Stimulated activated CD8-positive, alpha-beta memory T cell treated with anti-CD3 and anti-CD28 coated beads, Interleukin-2, amount 100 ng/mL, for 1 hour (primary cell): Measurements from ENCODE around the gene GALNT17.
"Not testable (repeated sequence)": the region's sequence is repeated elsewhere in the genome, so short reads cannot be mapped to it uniquely, and the experiment has no call there.

Experiments used
- DNase-seq, 2 donors: peaks; one replicate each; pipeline ENCODE4 v3.0.0-alpha.2; 2020; ENCODE audit warnings: low read depth in 2 of 2

Gene GALNT17

GRCh38 chr7:71236230-71237105 is 104.5 kb downstream of the GALNT17 start:
- DNase-seq = no peak

- no peak for DNase-seq
Observed at GRCh38 chr7:71237945-71238344, 106.0 kb downstream of the GALNT17 start.

GRCh38 chr7:71238581-71239295 is 106.8 kb downstream of the GALNT17 start:
- DNase-seq = no peak

- DNase-seq = no peak
Observed at GRCh38 chr7:71239586-71240268, 107.8 kb downstream of the GALNT17 start.

- DNase-seq = no peak
Observed at GRCh38 chr7:71243736-71244410, 111.9 kb downstream of the GALNT17 start.

GRCh38 chr7:71245038-71245437 is 113.1 kb downstream of the GALNT17 start:
- DNase-seq = no peak

GRCh38 chr7:71251706-71252105 is 119.8 kb downstream of the GALNT17 start:
- DNase-seq = no peak

GRCh38 chr7:71254751-71255150 is 122.8 kb downstream of the GALNT17 start:
- DNase-seq = no peak

GRCh38 chr7:71255537-71256178 is 123.7 kb downstream of the GALNT17 start:
- DNase-seq = no peak

GRCh38 chr7:71261066-71261465 is 129.1 kb downstream of the GALNT17 start:
- DNase-seq = no peak

- not testable (repeated sequence) for DNase-seq
Observed at GRCh38 chr7:71262834-71263233, 130.9 kb downstream of the GALNT17 start.

- no peak for DNase-seq
Observed at GRCh38 chr7:71264005-71264404, 132.1 kb downstream of the GALNT17 start.

GRCh38 chr7:71266912-71267311 is 135.0 kb downstream of the GALNT17 start:
- DNase-seq = no peak

GRCh38 chr7:71267734-71268469 is 136.0 kb downstream of the GALNT17 start:
- DNase-seq = no peak

- no peak for DNase-seq
Observed at GRCh38 chr7:71270558-71270957, 138.6 kb downstream of the GALNT17 start.

- DNase-seq = no peak
Observed at GRCh38 chr7:71271203-71271602, 139.3 kb downstream of the GALNT17 start.

- DNase-seq = no peak
Observed at GRCh38 chr7:71272509-71273490, 140.9 kb downstream of the GALNT17 start.

GRCh38 chr7:71278257-71278656 is 146.3 kb downstream of the GALNT17 start:
- no peak for DNase-seq

GRCh38 chr7:71281261-71281660 is 149.3 kb downstream of the GALNT17 start:
- no peak for DNase-seq
